Measurements from ENCODE around the gene ZNF304. TPM values are rescaled to one million over a fixed set of nuclear protein-coding genes. Genes with fewer than 3 reads are reported as not detected.
A peak's percentile ranks its signal among the peaks of the same experiment; 100 is the strongest.

ZNF304 gene
- total and polyA plus RNA-seq, 2 of the 13 experiments (the other 11 are each of a cell fraction or from before 2014, with no cell fraction given), result 3.4 to 8.0 TPM

GRCh38 chr19:57389730-57390598 lies 38.9 kb downstream of the ZNF304 start, which contains the start of gene ZNF548 (continued):
- TF ChIP-seq TOPORS (CRISPR knock-in tag; IDR thresholded peaks at IDR 0.05), result no peak
- no peak for TF ChIP-seq PHF5A (CRISPR knock-in tag; IDR thresholded peaks at IDR 0.05; ENCODE audit: low read depth, unreplicated experiment)
- TF ChIP-seq BRCA1 (CRISPR knock-in tag; IDR thresholded peaks at IDR 0.05), result no peak
- peak; percentile 63 for TF ChIP-seq CTCF (CRISPR knock-in tag; IDR thresholded peaks at IDR 0.05)
- TF ChIP-seq, protein P1, sequence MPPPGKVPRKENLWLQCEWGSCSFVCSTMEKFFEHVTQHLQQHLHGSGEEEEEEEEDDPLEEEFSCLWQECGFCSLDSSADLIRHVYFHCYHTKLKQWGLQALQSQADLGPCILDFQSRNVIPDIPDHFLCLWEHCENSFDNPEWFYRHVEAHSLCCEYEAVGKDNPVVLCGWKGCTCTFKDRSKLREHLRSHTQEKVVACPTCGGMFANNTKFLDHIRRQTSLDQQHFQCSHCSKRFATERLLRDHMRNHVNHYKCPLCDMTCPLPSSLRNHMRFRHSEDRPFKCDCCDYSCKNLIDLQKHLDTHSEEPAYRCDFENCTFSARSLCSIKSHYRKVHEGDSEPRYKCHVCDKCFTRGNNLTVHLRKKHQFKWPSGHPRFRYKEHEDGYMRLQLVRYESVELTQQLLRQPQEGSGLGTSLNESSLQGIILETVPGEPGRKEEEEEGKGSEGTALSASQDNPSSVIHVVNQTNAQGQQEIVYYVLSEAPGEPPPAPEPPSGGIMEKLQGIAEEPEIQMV (CRISPR knock-in tag; IDR thresholded peaks at IDR 0.05; ENCODE audit: low read depth), result no peak
- TF ChIP-seq, protein P2, sequence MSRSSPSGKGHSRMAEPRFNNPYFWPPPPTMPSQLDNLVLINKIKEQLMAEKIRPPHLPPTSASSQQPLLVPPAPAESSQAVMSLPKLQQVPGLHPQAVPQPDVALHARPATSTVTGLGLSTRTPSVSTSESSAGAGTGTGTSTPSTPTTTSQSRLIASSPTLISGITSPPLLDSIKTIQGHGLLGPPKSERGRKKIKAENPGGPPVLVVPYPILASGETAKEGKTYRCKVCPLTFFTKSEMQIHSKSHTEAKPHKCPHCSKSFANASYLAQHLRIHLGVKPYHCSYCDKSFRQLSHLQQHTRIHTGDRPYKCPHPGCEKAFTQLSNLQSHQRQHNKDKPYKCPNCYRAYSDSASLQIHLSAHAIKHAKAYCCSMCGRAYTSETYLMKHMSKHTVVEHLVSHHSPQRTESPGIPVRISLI (CRISPR knock-in tag; IDR thresholded peaks at IDR 0.05; ENCODE audit: borderline replicate concordance), result no peak
- TF ChIP-seq, protein P3, sequence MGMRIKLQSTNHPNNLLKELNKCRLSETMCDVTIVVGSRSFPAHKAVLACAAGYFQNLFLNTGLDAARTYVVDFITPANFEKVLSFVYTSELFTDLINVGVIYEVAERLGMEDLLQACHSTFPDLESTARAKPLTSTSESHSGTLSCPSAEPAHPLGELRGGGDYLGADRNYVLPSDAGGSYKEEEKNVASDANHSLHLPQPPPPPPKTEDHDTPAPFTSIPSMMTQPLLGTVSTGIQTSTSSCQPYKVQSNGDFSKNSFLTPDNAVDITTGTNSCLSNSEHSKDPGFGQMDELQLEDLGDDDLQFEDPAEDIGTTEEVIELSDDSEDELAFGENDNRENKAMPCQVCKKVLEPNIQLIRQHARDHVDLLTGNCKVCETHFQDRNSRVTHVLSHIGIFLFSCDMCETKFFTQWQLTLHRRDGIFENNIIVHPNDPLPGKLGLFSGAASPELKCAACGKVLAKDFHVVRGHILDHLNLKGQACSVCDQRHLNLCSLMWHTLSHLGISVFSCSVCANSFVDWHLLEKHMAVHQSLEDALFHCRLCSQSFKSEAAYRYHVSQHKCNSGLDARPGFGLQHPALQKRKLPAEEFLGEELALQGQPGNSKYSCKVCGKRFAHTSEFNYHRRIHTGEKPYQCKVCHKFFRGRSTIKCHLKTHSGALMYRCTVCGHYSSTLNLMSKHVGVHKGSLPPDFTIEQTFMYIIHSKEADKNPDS (CRISPR knock-in tag; IDR thresholded peaks at IDR 0.05), result 0 out of 2 replicates have a peak, but pooled peaks have one; percentile 14
- no peak for TF ChIP-seq ZNF816 (CRISPR knock-in tag; IDR thresholded peaks at IDR 0.05; ENCODE audit: borderline replicate concordance)
- TF ChIP-seq CBX1 (IDR thresholded peaks at IDR 0.05; ENCODE audit: low read depth), result no peak
- TF ChIP-seq, protein P4, sequence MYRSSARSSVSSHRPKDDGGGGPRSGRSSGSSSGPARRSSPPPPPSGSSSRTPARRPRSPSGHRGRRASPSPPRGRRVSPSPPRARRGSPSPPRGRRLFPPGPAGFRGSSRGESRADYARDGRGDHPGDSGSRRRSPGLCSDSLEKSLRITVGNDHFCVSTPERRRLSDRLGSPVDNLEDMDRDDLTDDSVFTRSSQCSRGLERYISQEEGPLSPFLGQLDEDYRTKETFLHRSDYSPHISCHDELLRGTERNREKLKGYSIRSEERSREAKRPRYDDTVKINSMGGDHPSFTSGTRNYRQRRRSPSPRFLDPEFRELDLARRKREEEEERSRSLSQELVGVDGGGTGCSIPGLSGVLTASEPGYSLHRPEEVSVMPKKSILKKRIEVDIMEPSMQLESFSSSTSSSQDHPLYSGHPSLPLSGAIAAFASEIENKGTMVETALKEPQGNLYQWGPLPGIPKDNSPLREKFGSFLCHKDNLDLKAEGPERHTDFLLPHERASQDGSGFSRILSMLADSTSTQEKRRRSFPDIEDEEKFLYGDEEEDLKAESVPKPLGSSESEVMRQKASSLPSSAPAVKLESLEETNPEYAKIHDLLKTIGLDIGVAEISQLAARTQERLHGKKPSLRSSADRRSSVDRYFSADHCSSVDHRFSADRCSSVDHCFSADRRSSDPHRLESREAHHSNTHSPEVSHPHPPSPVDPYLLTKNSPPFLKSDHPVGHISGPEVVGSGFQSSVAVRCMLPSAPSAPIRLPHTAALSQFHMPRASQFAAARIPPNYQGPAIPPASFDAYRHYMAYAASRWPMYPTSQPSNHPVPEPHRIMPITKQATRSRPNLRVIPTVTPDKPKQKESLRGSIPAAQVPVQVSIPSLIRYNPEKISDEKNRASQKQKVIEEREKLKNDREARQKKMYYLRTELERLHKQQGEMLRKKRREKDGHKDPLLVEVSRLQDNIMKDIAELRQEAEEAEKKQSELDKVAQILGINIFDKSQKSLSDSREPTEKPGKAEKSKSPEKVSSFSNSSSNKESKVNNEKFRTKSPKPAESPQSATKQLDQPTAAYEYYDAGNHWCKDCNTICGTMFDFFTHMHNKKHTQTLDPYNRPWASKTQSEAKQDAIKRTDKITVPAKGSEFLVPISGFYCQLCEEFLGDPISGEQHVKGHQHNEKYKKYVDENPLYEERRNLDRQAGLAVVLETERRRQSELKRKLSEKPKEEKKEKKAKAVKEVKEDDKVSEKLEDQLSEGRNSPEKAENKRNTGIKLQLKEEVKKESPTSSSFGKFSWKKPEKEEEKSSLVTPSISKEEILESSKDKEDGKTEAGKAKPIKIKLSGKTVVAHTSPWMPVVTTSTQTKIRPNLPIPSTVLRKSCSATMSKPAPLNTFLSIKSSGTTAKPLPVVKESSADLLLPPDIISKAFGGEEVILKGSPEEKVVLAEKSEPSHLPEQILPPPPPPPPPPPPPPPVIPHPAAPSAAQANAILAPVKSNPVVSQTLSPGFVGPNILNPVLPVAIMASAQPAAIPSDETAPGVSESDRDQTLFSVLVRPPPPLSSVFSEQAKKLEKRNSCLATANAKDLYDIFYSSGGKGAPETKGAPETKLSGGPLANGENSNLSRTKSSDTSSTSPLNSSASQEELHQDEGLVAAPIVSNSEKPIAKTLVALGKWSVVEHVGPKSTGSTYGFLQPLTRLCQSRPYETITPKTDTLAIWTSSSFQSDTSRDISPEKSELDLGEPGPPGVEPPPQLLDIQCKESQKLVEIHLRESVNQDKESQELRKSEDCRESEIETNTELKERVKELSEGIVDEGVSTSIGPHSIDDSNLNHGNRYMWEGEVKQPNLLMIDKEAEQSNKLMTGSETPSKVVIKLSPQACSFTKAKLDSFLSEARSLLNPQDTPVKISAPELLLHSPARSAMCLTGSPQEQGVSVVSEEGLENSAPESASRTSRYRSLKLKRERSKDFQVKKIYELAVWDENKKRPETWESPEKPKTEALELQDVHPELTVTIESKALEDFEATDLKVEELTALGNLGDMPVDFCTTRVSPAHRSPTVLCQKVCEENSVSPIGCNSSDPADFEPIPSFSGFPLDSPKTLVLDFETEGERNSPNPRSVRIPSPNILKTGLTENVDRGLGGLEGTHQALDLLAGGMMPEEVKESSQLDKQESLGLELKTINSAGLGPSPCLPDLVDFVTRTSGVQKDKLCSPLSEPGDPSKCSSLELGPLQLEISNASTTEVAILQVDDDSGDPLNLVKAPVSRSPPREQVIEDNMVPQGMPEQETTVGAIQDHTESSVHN (CRISPR knock-in tag; IDR thresholded peaks at IDR 0.05), result no peak
- TF ChIP-seq SAFB2 (CRISPR knock-in tag; IDR thresholded peaks at IDR 0.05; ENCODE audit: borderline replicate concordance, low read depth), result no peak
- TF ChIP-seq ZNF577 (CRISPR knock-in tag; IDR thresholded peaks at IDR 0.05; ENCODE audit: borderline replicate concordance, low read depth), result no peak

Data from HepG2 (cell line).